ENCODE data around the gene CALN1.

DNA sequence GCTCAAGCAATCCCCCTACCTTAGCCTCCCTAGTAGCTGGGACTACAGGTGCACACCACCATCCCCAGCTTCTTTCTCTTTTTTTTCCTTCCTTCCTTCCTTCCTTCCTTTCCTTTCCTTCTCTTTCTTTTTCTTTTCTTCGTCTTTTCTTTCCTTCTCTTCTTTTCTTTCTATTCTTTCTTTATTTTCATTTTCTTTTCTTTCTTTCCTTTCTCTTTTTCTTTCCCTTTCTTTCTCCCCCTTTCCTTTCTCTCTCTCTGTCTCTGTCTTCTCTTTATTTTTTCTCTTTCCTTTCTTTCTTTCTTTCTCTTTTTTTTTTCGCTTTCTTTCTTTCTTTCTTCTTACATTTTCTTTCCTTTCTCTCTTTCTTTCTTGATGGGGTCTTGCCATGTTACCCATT is 658.9 kb downstream of the CALN1 start:
- TF ChIP-seq GATA2 (IDR thresholded peaks at IDR 0.05; ENCODE audit: low read depth, low read length) (no peak), GATA3 (IDR thresholded peaks at IDR 0.05; ENCODE audit: low read depth, low read length) (no peak)

Data from SH-SY5Y (cell line).